Muscle of back (tissue), 11 donors: ENCODE results near the gene CDK5. TPM values are rescaled to one million over a fixed set of nuclear protein-coding genes. Genes with fewer than 3 reads are reported as not detected.

Experiments
- DNase-seq, 3 donors: peaks; one replicate each; pipeline versions ENCODE4 v3.0.0 to v3.0.0-alpha.2; 2013
- polyA plus RNA-seq, 10 donors: library from polyadenylated mRNA; unstranded; fragments of 120-200 nt; gene quantifications; one replicate each; pipeline ENCODE4 v1.2.1, GENCODE V29; 2013; ENCODE audit not compliant: insufficient read length in 10 of 10

Gene CDK5
- polyA plus RNA-seq, 10 donors, result 5.4 to 11.2 (median 9.4) TPM

- no peak for DNase-seq
These were observed 18.3 kb upstream of the CDK5 start for GRCh38 chr7:151075978-151076426.

- DNase-seq, result no peak
These were observed 17.9 kb upstream of the CDK5 start for GRCh38 chr7:151075662-151075971.

- no peak for DNase-seq
These were observed 17.3 kb upstream of the CDK5 start for GRCh38 chr7:151074817-151075661.

GRCh38 chr7:151073990-151074389, 16.3 kb upstream of the CDK5 start:
- DNase-seq, result no peak

- no peak for DNase-seq
These were observed 13.6 kb upstream of the CDK5 start for GRCh38 chr7:151071032-151071866.

GRCh38 chr7:151070574-151070960, 12.9 kb upstream of the CDK5 start:
- DNase-seq, result no peak

GRCh38 chr7:151069841-151070573, 12.3 kb upstream of the CDK5 start:
- no peak for DNase-seq

GRCh38 chr7:151068069-151068773, 10.5 kb upstream of the CDK5 start:
- DNase-seq, result no peak

- no peak for DNase-seq
These were observed 8.7 kb upstream of the CDK5 start for GRCh38 chr7:151066273-151066974.

GRCh38 chr7:151065516-151065915, 7.8 kb upstream of the CDK5 start:
- no peak for DNase-seq

GRCh38 chr7:151064993-151065392, 7.3 kb upstream of the CDK5 start:
- DNase-seq, result no peak

- no peak for DNase-seq
These were observed 6.8 kb upstream of the CDK5 start for GRCh38 chr7:151064454-151064853.

GRCh38 chr7:151063212-151063561, 5.5 kb upstream of the CDK5 start:
- peak in 1 of 3 donors; percentile 64 for DNase-seq

GRCh38 chr7:151062399-151063211, 4.9 kb upstream of the CDK5 start:
- DNase-seq, result peak in 1 of 3 donors; percentile 45

GRCh38 chr7:151062111-151062398, 4.4 kb upstream of the CDK5 start:
- DNase-seq, result no peak

- DNase-seq, result no peak
These were observed 3.8 kb upstream of the CDK5 start for GRCh38 chr7:151061213-151062110.

- DNase-seq, result no peak
These were observed 2.9 kb upstream of the CDK5 start for GRCh38 chr7:151060416-151061212.

GRCh38 chr7:151060113-151060415, 2.4 kb upstream of the CDK5 start:
- DNase-seq, result no peak
